Activated CD4-positive, alpha-beta T cell treated with anti-CD3 and anti-CD28 coated beads, Interleukin-2, amount 50 U/mL, for 24 hours (primary cell): ENCODE measurements around the gene BORCS6.

Experiments
- DNase-seq, 2 donors: peaks; one replicate each; pipeline ENCODE4 v3.0.0-alpha.2; 2020; ENCODE audit warnings: low read depth in 1 of 2, low spot score in 1 of 2

Gene BORCS6

GRCh38 chr17:8155996-8156245, 34.1 kb downstream of the BORCS6 start:
- no peak for DNase-seq

GRCh38 chr17:8155231-8155995, 34.6 kb downstream of the BORCS6 start:
- no peak for DNase-seq

- DNase-seq = no peak
These were observed 35.3 kb downstream of the BORCS6 start for GRCh38 chr17:8154608-8155155.

GRCh38 chr17:8153957-8154607, 35.9 kb downstream of the BORCS6 start:
- DNase-seq = peak; percentile 62 to 84

- DNase-seq = peak; percentile 23 to 57
These were observed 36.4 kb downstream of the BORCS6 start for GRCh38 chr17:8153525-8153956.

GRCh38 chr17:8153031-8153451, 36.9 kb downstream of the BORCS6 start:
- no peak for DNase-seq

- DNase-seq = peak; percentile 63 to 82
These were observed 37.7 kb downstream of the BORCS6 start, which contains the start of gene PER1 for GRCh38 chr17:8152112-8152775. PER1 (minus strand) TSS chr17:8152404; CDS start chr17:8150706, 1,698 bp downstream.

GRCh38 chr17:8151641-8152111, 38.3 kb downstream of the BORCS6 start:
- no peak for DNase-seq

- DNase-seq = peak; percentile 68 to 80
These were observed 38.8 kb downstream of the BORCS6 start for GRCh38 chr17:8151120-8151640.

GRCh38 chr17:8150194-8151119, 39.5 kb downstream of the BORCS6 start:
- no peak for DNase-seq

- DNase-seq = no peak
These were observed 40.4 kb downstream of the BORCS6 start for GRCh38 chr17:8149419-8150193.

GRCh38 chr17:8148560-8148959, 41.4 kb downstream of the BORCS6 start:
- DNase-seq = no peak

- DNase-seq = no peak
These were observed 42.1 kb downstream of the BORCS6 start for GRCh38 chr17:8147805-8148404.

- no peak for DNase-seq
These were observed 42.7 kb downstream of the BORCS6 start for GRCh38 chr17:8147141-8147804.

- DNase-seq = no peak
These were observed 43.4 kb downstream of the BORCS6 start for GRCh38 chr17:8146381-8147140.

GRCh38 chr17:8145811-8146210, 44.2 kb downstream of the BORCS6 start:
- DNase-seq = no peak

GRCh38 chr17:8144401-8145231, 45.4 kb downstream of the BORCS6 start:
- no peak for DNase-seq
